ENCODE results near the gene AKAP17A. TPM values are rescaled to one million over a fixed set of nuclear protein-coding genes. Genes with fewer than 3 reads are reported as not detected.

The AKAP17A gene
- total RNA-seq, 1 experiment from 2014 or later, result 39.9 TPM

DNA sequence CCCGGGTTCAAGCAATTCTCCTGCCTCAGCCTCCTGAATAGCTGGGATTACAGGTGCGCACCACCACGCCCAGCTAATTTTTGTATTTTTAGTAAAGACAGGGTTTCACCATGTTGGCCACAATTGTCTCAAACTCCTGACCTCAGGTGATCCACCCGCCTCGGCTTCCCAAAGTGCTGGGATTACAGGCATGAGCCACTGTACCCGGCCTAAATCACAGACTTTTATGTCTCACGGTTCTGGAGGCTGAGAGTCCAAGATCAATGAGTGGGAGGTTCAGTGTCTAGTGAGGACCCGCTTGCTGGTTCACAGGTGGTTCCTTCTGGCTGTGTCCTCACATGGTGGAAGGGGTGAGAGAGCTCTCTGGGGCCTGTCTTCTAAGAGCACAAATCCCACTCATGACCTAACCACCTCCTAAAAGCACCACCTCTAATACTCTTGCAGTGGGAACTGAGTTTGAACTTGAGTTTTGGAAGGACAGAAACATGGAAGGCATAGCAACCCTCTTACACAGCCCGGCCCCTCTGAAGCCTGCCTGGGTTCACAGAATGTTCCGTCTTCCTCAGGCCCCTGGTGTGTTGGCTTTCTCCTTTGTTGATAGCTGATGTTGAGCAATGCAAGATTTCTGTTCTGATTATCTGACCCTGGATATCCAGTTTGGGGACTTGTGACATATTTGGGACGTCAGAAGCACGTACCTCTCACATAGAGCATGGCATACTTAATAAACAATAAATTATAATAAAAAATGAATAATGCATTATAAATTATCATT, 1.9 kb upstream of the AKAP17A start:
- H3K36me3 Mint-ChIP-seq (ENCODE audit: insufficient read depth, unreplicated experiment), result peaks cover 28% of the 10 kb centered on the region
- H3K27me3 ChIP-seq (replicated peaks; ENCODE audit: control insufficient read depth, insufficient read depth, low read length), result no peaks in the 10 kb centered on the region
- DNase-seq, result no peak
- BruUV-seq (replicated peaks), result no TSS peak
- no peaks in the 10 kb centered on the region for H3K9me3 Mint-ChIP-seq (ENCODE audit: unreplicated experiment)
- no peak overlapping the region for H3K27ac Mint-ChIP-seq (ENCODE audit: unreplicated experiment)
- CTCF ChIA-PET, result no interaction called here
- H3K4me3 ChIP-seq (ENCODE audit: low read depth, low read length), result no peak overlapping the region
- H3K4me3 Mint-ChIP-seq (ENCODE audit: unreplicated experiment), result no peak overlapping the region
- TF ChIP-seq, protein P1, sequence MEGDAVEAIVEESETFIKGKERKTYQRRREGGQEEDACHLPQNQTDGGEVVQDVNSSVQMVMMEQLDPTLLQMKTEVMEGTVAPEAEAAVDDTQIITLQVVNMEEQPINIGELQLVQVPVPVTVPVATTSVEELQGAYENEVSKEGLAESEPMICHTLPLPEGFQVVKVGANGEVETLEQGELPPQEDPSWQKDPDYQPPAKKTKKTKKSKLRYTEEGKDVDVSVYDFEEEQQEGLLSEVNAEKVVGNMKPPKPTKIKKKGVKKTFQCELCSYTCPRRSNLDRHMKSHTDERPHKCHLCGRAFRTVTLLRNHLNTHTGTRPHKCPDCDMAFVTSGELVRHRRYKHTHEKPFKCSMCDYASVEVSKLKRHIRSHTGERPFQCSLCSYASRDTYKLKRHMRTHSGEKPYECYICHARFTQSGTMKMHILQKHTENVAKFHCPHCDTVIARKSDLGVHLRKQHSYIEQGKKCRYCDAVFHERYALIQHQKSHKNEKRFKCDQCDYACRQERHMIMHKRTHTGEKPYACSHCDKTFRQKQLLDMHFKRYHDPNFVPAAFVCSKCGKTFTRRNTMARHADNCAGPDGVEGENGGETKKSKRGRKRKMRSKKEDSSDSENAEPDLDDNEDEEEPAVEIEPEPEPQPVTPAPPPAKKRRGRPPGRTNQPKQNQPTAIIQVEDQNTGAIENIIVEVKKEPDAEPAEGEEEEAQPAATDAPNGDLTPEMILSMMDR (IDR thresholded peaks at IDR 0.05; ENCODE audit: insufficient read depth in 1 of 2, low read depth in 1 of 2, low read length in 1 of 2, severe bottlenecking in 1 of 2, unreplicated experiment in 1 of 2), result no peak
- H3K9me3 ChIP-seq, result no peaks in the 10 kb centered on the region
- intact Hi-C loops (cut with micrococcal nuclease; ENCODE audit: unreplicated experiment), result loop anchor here (5.0 kb wide), 1 partner anchor 1272 kb away; the partner anchor contains the start of gene GTPBP6
- no peaks in the 10 kb centered on the region; the same call in 1 of the 2 replicates for H3K36me3 ChIP-seq (ENCODE audit: control insufficient read depth, insufficient read depth, low read length)
- H3K4me1 ChIP-seq, result peaks cover 4% of the 10 kb centered on the region; the same call in 1 of the 2 replicates
- H3K4me1 Mint-ChIP-seq (ENCODE audit: low read depth, unreplicated experiment), result no peaks in the 10 kb centered on the region
- no peaks in the 10 kb centered on the region for H3K27me3 Mint-ChIP-seq (ENCODE audit: insufficient read depth, unreplicated experiment)
- POLR2A ChIA-PET, result no interaction called here

DNA sequence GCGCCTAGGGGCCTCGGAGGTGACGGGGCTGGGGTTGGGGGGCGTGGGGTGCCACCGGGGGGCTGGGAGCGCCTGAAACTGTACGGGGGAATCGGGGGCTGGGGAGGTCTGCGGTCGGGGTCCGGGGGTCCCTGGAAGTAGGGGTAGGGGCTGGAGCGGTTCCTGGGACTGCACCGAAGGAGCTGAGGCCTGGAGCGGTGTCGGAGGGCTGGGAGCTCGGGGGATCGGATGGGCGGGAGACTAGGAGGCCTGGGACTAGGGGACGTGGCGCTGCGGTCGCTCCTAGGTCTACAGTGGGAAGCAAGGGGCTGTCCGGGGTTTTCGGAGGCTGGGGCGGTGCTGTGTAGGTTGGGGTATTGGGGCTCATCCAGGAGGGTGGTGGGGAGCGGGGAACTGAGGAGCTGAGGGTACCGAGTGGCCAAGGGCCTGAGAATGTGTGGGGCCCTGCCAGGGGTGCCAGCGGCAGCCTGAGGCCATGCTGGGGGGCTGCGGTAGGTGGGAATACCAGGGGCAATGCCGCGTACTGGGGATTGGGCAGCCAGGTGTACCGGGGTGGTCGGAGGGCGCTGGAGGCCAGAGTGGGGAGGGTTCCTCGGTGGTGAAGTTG, 562 bp downstream of the AKAP17A start:
- H3K27me3 ChIP-seq (replicated peaks; ENCODE audit: control insufficient read depth, insufficient read depth, low read length), result no peaks in the 10 kb centered on the region
- no TSS peak for BruUV-seq (replicated peaks)
- Mint-ChIP-seq H3K27ac (ENCODE audit: unreplicated experiment) (peak overlapping the region; percentile 84), H3K27me3 (ENCODE audit: insufficient read depth, unreplicated experiment) (no peaks in the 10 kb centered on the region), H3K4me1 (ENCODE audit: low read depth, unreplicated experiment) (no peaks in the 10 kb centered on the region), H3K4me3 (ENCODE audit: unreplicated experiment) (peak overlapping the region; percentile 87), H3K9me3 (ENCODE audit: unreplicated experiment) (no peaks in the 10 kb centered on the region), H3K36me3 (ENCODE audit: insufficient read depth, unreplicated experiment) (peaks cover 50% of the 10 kb centered on the region)
- CTCF ChIA-PET, result no interaction called here
- peaks cover 6% of the 10 kb centered on the region for H3K36me3 ChIP-seq (ENCODE audit: control insufficient read depth, insufficient read depth, low read length)
- TF ChIP-seq, protein P1 (IDR thresholded peaks at IDR 0.05; ENCODE audit: insufficient read depth in 1 of 2, low read depth in 1 of 2, low read length in 1 of 2, severe bottlenecking in 1 of 2, unreplicated experiment in 1 of 2), result no peak
- intact Hi-C loops (cut with micrococcal nuclease; ENCODE audit: unreplicated experiment), result loop anchor here (1.0 to 5.0 kb wide), 2 partner anchors 27 to 1275 kb away; partner anchors contain the start of gene GTPBP6
- H3K4me1 ChIP-seq, result peaks cover 4% of the 10 kb centered on the region; the same call in 1 of the 2 replicates
- POLR2A ChIA-PET, result no interaction called here
- no peak for DNase-seq
- H3K4me3 ChIP-seq (ENCODE audit: low read depth, low read length), result peak overlapping the region; percentile 96
- H3K9me3 ChIP-seq, result no peaks in the 10 kb centered on the region

DNA sequence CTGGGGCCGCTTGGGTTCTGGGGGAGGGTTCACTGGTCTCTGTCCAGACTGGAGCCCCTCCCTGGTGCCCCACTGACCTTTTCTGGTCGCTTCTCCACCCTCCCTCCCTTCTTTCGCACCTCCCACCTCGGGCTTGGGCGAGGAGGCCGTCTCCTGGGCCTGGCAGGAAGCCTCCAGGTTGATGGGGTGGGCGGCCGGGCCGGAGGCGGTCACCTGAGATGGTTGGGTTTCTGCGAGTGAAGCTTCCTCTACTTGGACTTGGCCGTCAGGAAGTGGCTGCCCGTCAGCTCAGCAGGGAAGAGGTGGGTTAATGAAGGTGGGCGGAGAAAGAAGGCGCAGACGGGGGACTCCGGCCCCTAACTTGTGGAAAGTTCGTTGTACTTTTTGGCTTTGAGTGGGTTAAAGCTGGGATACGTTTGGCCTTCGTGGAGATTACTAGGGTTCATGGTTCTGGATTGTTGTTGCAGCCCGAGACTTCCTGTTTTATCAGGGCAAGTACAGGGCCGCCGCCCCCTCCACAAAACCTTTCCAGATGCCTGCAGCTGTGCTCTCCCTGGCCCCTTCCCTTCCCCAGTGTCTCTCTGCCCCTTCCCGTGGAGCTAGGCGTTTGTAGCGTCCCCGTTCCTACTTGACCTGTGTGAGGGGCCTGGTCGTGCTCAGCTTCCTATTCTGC, 1.2 kb downstream of the AKAP17A start:
- intact Hi-C loops (cut with micrococcal nuclease; ENCODE audit: unreplicated experiment), result loop anchor here (5.0 kb wide), 1 partner anchor 1275 kb away; the partner anchor contains the start of gene GTPBP6
- Mint-ChIP-seq H3K9me3 (ENCODE audit: unreplicated experiment) (no peaks in the 10 kb centered on the region), H3K4me3 (ENCODE audit: unreplicated experiment) (peak overlapping the region; percentile 87), H3K36me3 (ENCODE audit: insufficient read depth, unreplicated experiment) (peaks cover 56% of the 10 kb centered on the region), H3K27me3 (ENCODE audit: insufficient read depth, unreplicated experiment) (no peaks in the 10 kb centered on the region), H3K27ac (ENCODE audit: unreplicated experiment) (peak overlapping the region; percentile 84), H3K4me1 (ENCODE audit: low read depth, unreplicated experiment) (no peaks in the 10 kb centered on the region)
- no TSS peak for BruUV-seq (replicated peaks)
- TF ChIP-seq, protein P1 (IDR thresholded peaks at IDR 0.05; ENCODE audit: insufficient read depth in 1 of 2, low read depth in 1 of 2, low read length in 1 of 2, severe bottlenecking in 1 of 2, unreplicated experiment in 1 of 2), result no peak
- peak overlapping the region; percentile 96 for H3K4me3 ChIP-seq (ENCODE audit: low read depth, low read length)
- ChIA-PET CTCF (no interaction called here), POLR2A (no interaction called here)
- peak in 1 of 2 experiments; percentile 26 for DNase-seq
- H3K27me3 ChIP-seq (replicated peaks; ENCODE audit: control insufficient read depth, insufficient read depth, low read length), result no peaks in the 10 kb centered on the region
- H3K9me3 ChIP-seq, result no peaks in the 10 kb centered on the region
- peaks cover 4% of the 10 kb centered on the region; the same call in 1 of the 2 replicates for H3K4me1 ChIP-seq
- H3K36me3 ChIP-seq (ENCODE audit: control insufficient read depth, insufficient read depth, low read length), result peaks cover 6% of the 10 kb centered on the region
